ENCODE measurements around the gene EVC. TPM values are rescaled to one million over a fixed set of nuclear protein-coding genes. Genes with fewer than 3 reads are reported as not detected.

The EVC gene
- total RNA-seq, 1 experiment from 2014 or later = not detected

GRCh38 chr4:5773271-5773555 lies 62.2 kb downstream of the EVC start:
- H3K4me3 Mint-ChIP-seq (ENCODE audit: low read depth, unreplicated experiment) = no peak overlapping the region
- peaks cover 2% of the 10 kb centered on the region for H3K9me3 Mint-ChIP-seq (ENCODE audit: low read depth, unreplicated experiment)
- BruUV-seq (replicated peaks) = no TSS peak

GRCh38 chr4:5774416-5775036 lies 63.5 kb downstream of the EVC start:
- DNase-seq = no peak
- H3K27ac Mint-ChIP-seq (ENCODE audit: unreplicated experiment) = no peak overlapping the region
- no TSS peak for BruUV-seq (replicated peaks)
- CTCF ChIA-PET = no interaction called here
- no peak for TF ChIP-seq CTCF (IDR thresholded peaks at IDR 0.05; ENCODE audit: unreplicated experiment)
- H3K9me3 Mint-ChIP-seq (ENCODE audit: low read depth, unreplicated experiment) = peaks cover 2% of the 10 kb centered on the region
- no peaks in the 10 kb centered on the region for H3K36me3 Mint-ChIP-seq (ENCODE audit: insufficient read depth, unreplicated experiment)
- intact Hi-C loops (cut with micrococcal nuclease; ENCODE audit: unreplicated experiment) = no loop called here
- no peak overlapping the region for H3K4me3 Mint-ChIP-seq (ENCODE audit: low read depth, unreplicated experiment)
- H3K27me3 Mint-ChIP-seq (ENCODE audit: unreplicated experiment) = no peaks in the 10 kb centered on the region
- no peaks in the 10 kb centered on the region for H3K4me1 Mint-ChIP-seq (ENCODE audit: low read depth, unreplicated experiment)

More at GRCh38 chr4:5773271-5773555, 62.2 kb downstream of the EVC start:
- TF ChIP-seq CTCF (IDR thresholded peaks at IDR 0.05; ENCODE audit: unreplicated experiment) = no peak
- H3K27ac Mint-ChIP-seq (ENCODE audit: unreplicated experiment) = no peak overlapping the region
- intact Hi-C loops (cut with micrococcal nuclease; ENCODE audit: unreplicated experiment) = no loop called here
- no peak for DNase-seq
- CTCF ChIA-PET = no interaction called here
- H3K27me3 Mint-ChIP-seq (ENCODE audit: unreplicated experiment) = no peaks in the 10 kb centered on the region
- H3K4me1 Mint-ChIP-seq (ENCODE audit: low read depth, unreplicated experiment) = no peaks in the 10 kb centered on the region
- no peaks in the 10 kb centered on the region for H3K36me3 Mint-ChIP-seq (ENCODE audit: insufficient read depth, unreplicated experiment)

GRCh38 chr4:5776510-5776909 lies 65.5 kb downstream of the EVC start:
- intact Hi-C loops (cut with micrococcal nuclease; ENCODE audit: unreplicated experiment) = no loop called here
- H3K27me3 Mint-ChIP-seq (ENCODE audit: unreplicated experiment) = no peaks in the 10 kb centered on the region
- H3K4me1 Mint-ChIP-seq (ENCODE audit: low read depth, unreplicated experiment) = no peaks in the 10 kb centered on the region
- no peak for TF ChIP-seq CTCF (IDR thresholded peaks at IDR 0.05; ENCODE audit: unreplicated experiment)
- no peak overlapping the region for H3K27ac Mint-ChIP-seq (ENCODE audit: unreplicated experiment)
- BruUV-seq (replicated peaks) = no TSS peak
- H3K9me3 Mint-ChIP-seq (ENCODE audit: low read depth, unreplicated experiment) = peaks cover 2% of the 10 kb centered on the region
- CTCF ChIA-PET = no interaction called here
- no peak overlapping the region for H3K4me3 Mint-ChIP-seq (ENCODE audit: low read depth, unreplicated experiment)
- DNase-seq = no peak
- H3K36me3 Mint-ChIP-seq (ENCODE audit: insufficient read depth, unreplicated experiment) = no peaks in the 10 kb centered on the region

- Mint-ChIP-seq H3K9me3 (ENCODE audit: low read depth, unreplicated experiment) (peaks cover 11% of the 10 kb centered on the region), H3K36me3 (ENCODE audit: insufficient read depth, unreplicated experiment) (no peaks in the 10 kb centered on the region), H3K4me1 (ENCODE audit: low read depth, unreplicated experiment) (no peaks in the 10 kb centered on the region), H3K4me3 (ENCODE audit: low read depth, unreplicated experiment) (no peak overlapping the region), H3K27me3 (ENCODE audit: unreplicated experiment) (no peaks in the 10 kb centered on the region), H3K27ac (ENCODE audit: unreplicated experiment) (no peak overlapping the region)
- no TSS peak for BruUV-seq (replicated peaks)
- no peak for TF ChIP-seq CTCF (IDR thresholded peaks at IDR 0.05; ENCODE audit: unreplicated experiment)
- no peak for DNase-seq
- intact Hi-C loops (cut with micrococcal nuclease; ENCODE audit: unreplicated experiment) = no loop called here
- CTCF ChIA-PET = no interaction called here
Measured at GRCh38 chr4:5780831-5781480, 70.0 kb downstream of the EVC start.

All from Calu3 (cell line).